GM21360 (cell line): Measurements from ENCODE around the gene SNX25.
A peak's percentile ranks its signal among the peaks of the same experiment; 100 is the strongest.
"Not testable (repeated sequence)": the region's sequence is repeated elsewhere in the genome, so short reads cannot be mapped to it uniquely, and the experiment has no call there.

Experiments used
- ATAC-seq: cut with Tn5 transposase; IDR thresholded peaks from one replicate; pipeline ENCODE4 v1.9.1; 2021; ENCODE audit warnings: mild to moderate bottlenecking, moderate library complexity; ENCODE audit not compliant: unreplicated experiment

Gene SNX25

GRCh38 chr4:185335579-185335978 is 126.2 kb downstream of the SNX25 start:
- no peak for ATAC-seq

DNA sequence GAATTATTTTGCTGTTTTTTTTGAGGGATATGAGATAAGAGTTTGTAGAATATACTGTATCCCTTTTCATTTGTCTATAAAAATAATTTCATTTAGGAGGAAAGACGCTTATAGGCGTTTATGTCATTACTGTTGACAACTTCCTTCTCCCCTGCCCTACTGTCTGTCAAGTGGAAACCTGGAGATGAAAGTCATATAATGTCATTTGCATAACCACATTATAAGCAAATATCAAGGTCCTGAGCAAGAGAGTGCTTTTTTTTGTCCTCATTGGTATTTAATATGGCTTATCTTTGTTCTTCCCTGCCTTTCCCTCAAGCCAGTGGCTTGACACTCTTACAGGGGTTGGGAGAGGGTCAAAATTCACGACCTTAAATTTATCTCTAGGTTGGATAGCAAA is 130.5 kb downstream of the SNX25 start:
- no peak for ATAC-seq

DNA sequence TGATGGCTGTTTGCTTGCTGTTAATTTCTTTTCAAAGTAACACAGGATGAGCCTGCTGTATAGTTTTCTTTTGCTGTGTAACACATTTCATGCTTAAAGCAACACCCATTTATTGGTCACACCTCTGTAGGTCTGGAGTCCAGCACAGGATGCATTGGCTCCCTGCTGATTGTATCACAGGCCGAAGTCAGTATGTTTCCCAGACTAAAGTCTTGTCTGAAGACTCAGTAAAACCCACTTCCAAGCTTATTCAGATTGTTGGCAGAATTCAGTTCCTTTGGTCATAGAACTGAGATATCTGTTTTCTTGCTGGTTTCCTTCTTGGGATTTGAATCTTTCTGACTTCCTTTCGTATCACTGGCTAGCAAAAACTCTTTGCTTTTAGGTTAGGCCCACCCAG is 132.0 kb downstream of the SNX25 start:
- no peak for ATAC-seq

- ATAC-seq: no peak
Measured at GRCh38 chr4:185341841-185342240, 132.4 kb downstream of the SNX25 start.

DNA sequence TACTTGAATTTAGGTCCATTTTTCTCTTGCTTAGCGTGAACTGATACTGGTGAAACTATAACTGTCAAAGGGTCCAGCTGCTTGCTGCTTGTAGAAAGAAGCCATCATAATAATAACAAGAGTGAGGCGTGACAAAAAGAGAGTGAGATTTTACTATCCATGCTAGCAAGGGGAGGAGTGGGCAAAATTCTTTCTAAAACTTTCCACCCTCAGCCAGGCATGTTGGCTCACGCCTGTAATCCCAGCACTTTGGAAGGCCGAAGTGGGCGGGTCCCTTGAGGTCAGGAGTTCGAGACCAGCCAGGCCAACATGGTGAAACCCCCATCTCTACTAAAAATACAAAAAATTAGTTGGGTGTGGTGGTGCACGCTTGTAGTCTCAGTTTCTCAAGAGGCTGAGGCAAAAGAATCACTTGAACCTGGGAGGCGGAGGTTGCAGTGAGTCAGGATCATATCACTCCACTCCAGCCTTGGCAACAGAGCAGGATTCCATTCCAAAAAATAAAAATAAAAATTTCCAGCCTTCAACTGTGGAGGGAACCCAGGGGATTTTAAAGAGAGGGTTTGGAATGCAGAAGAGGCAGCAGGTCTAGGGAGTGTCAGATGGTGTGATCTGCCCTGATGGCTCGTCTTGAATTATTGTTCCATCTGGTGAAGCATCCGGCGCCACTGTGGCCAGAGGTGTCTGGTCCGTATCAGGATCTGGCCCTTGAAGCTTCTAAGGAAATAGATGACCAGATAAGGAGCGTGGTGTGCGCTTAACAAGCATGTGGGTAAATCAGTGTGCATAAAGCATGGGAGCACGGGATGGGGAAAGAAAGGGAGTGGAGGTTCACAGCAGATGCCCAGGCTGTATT is 134.6 kb downstream of the SNX25 start:
- peak; percentile 37 for ATAC-seq

DNA sequence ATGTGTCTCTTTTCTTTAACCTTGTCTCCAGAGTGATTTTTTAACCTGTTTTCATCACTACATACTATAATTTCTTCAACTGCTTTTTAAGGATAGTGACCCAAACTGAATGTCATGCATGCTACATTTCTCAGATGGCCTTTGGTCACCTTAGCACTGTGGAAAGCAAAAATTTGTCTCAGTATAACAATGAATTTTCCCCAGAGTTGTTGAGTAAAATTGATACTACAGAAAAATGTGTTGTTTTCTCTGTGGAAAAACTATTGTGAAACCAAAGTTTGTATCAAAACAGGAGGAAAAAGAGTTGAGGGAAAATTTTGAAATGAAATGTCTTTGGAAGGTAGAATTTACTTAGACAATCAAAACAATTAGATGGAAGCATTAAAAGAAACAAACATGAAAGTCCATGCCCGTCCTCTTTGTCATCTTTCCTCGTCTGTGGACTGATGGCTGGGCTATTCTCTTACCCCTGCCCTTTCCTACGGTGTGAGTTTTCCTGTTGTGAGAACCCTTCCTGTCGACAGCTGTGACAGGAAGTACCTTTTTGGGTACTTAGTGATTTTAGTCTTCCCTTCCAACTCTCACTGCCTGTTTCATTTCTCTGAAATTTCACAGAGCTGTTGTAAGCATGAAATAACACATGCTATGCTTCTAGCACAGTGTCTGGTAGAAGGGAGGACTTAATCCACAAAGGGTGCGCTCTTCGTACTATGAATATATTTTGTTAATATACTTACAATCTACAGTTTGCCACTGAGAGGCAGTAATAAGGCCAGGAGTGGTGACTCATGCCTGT is 135.5 kb downstream of the SNX25 start:
- ATAC-seq: peak; percentile 49

DNA sequence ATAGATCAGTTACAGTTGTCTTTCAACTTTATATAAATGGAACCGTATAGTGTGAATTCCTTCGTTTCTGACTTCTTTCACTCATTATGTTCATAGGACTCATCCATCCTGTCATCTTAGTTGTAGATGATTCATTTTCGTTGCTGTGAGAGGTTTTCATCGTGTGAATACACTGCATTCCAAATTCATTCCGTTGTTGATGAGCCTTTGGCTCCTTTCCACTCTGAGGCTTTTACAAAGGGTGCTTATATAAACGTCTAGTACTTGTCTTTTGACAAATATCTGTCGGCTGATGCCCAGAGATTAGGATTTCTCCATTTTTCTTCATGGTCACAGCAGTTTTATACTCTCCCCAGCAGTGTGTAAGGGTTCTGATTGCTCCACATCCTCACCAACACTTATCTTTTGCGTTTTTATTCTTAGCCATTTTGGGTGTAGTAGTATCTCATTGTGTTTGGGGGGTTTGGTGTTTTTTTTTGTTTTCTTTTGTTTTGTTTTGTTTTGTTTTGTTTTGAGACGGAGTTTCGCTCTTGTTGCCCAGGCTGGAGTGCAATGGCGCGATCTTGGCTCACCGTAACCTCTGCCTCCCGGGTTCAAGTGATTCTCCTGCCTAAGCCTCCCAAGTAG is 137.7 kb downstream of the SNX25 start:
- no peak for ATAC-seq

- ATAC-seq: no peak
Measured at GRCh38 chr4:185351691-185352090, 142.3 kb downstream of the SNX25 start.

DNA sequence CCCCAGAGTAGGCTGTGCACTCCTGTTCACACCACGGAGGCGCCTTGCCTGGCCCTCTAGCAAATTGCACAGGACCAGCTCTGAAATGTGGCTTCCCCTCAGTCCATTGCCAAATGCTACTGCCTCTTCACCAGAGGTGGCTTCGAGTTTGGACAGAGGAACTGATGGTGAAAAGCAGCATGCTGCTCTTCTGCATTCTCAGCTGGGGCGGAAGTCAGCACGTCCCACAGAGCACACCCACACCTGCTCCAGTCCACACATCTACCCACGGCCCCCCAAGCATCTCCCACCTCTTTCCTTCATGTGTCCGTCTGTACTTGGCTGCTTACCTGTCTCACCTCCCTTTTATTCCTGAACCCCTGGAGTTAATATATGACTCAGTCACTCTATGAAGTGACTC is 142.8 kb downstream of the SNX25 start:
- ATAC-seq: no peak

DNA sequence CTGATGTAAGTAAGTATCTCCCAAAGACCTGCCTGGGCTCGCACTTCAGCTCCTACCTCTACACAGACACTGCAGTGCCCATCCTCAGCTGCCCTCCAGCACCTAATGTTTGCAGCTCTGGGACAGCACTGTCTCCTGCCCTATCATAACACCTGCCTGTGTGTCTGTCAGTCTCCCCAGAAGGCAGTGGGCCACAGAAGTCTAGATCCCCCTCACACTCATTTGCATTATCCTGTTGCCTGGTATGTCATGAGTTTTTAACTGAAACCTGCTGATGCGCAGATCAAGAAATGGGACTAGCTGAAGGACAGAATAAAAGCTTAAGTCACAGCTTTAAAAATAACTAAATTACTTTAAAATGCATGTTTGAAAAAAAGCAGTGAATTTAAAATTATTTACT is 143.3 kb downstream of the SNX25 start:
- no peak for ATAC-seq

DNA sequence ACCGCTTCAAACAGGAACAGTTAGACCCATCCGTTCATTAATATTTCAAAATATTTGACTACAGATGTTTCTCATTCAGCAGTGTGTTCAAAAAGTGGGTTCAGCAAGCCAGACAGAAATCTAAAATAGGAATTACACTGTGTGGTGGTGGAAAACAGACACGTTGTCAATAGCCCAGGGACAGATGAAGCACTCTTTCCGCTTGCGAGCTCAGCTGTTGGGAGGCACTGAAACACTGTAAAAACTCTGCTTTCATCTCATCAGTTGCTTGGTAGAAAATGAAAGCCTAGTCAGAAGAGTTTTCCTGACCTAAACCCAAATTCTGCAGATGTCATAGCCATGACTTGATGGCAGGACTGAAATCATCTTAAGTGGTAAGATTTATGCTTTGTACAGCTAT is 147.8 kb downstream of the SNX25 start:
- ATAC-seq: no peak

DNA sequence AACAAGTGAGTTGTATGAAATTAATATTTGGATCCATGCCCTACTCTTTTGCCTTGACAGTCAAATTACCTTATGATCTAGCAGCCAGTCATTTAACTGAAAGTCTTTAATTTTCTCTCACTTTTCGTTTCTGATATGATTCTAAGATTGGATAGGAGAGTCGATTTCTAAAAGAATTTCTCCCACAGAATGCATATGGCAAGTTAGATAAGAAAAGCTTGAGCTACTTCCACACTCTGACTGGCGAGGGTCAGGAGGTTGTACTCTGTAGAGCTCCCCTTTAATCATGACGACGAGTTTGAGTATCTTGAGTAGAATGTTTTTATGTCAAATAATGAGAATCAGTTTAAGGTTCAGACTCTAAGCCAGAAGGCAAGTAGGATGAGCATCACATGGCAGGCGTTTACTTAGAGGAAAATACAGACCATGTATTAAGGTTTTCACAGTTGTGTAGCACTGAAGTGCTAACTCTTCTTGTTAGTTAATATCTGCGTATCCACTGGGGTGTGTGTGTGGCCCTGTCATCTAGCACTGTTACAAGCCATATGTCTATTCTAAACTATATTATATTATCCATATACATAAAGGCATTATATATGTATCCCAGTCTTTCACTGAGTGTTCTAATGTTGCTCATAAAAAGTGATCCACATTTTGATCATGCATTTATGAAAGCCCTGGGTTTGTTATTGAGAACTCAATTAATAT is 148.5 kb downstream of the SNX25 start:
- ATAC-seq: no peak

GRCh38 chr4:185358514-185358913 is 149.1 kb downstream of the SNX25 start:
- no peak for ATAC-seq

DNA sequence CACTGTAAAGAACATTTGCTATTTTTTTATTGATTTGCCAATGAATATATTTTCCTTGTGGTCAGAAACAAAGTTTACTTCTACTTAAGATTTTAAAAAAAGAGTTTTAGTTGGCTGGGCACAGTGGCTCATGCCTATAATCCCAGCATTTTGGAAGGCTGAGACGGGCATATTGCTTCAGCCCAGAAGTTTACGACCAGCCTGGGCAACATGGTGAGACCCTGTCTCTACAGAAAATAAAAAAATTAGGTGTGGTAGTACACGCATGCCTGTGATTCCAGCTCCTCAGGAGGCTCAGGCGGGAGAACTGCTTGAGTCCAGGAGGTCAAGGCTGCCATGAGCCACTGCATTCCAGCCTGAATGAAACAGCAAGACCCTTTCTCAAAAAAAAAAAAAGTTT is 149.6 kb downstream of the SNX25 start:
- no peak for ATAC-seq

DNA sequence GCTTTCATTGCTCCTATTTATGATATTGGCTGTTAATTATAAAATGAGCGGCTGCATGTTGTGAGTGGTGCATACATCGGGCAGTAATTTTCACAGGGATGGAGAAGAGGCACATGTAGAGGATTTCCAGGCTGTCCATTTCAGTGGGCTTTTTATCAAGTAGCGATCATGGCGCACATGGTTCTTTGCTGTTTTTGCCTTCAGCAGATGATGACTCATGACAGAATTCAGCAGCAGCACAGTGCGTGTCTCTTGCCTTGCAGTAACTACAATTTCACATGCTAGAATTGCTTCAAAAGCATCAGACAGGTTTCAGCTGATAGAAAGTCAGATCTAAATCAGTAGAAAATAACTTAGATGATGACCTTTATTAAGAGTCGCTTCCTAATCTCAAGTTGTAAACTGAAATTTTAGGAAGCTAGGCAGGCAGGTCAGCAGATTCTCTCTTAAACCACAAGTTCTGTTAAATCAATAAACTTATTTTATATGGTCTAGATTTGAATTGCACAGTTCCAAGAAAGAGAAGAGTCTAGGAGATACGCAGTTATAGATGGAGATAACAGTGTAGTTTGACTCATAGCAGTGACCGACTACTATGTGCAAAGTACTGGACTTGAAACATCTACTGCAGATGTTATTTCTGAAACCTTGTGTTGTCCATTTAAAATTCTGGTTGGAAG is 150.5 kb downstream of the SNX25 start:
- ATAC-seq: no peak

DNA sequence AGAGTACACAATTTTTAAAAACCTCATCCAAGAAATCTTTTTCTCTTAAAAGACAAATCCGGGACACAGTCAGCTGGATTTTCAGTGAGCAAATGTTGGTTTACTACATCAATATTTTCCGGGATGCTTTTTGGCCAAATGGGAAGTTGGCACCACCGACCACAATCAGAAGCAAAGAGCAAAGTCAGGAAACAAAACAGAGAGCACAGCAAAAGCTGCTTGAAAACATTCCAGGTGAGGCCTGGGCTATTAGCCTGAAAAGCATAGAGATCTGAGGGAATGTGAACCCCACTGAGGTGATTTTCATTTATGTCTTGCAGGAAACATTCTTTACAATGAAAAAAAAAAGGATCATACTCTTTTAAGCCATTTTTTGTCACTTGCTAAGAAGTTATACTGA is 152.5 kb downstream of the SNX25 start:
- ATAC-seq: no peak

GRCh38 chr4:185362570-185362969 is 153.2 kb downstream of the SNX25 start:
- ATAC-seq: not testable (repeated sequence)

DNA sequence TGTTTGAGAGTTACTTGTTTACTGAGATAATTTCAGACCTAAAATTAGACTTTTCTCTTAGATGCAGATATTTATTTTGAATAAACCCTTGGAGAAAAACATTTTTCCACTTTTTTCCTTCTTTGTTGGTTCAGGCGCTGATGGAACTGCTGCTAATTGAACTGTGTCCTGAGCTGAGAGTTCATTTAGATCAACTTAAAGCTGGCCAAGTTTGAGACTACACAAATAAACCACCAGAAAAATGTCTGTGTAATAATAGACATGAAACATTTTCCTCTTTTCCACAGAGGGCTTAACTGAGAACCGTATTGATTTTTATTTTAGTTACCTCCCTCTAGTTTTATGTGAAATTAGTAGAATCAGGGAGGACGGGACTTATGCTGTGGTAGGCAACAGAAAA is 153.9 kb downstream of the SNX25 start:
- no peak for ATAC-seq

- no peak for ATAC-seq
Measured at GRCh38 chr4:185364886-185365285, 155.5 kb downstream of the SNX25 start.

GRCh38 chr4:185369731-185370130 is 160.3 kb downstream of the SNX25 start:
- no peak for ATAC-seq
